GM12878 (cell line): ENCODE results near the gene CCDC57. TPM values are rescaled to one million over a fixed set of nuclear protein-coding genes. Genes with fewer than 3 reads are reported as not detected.

Source experiments
- ATAC-seq: fragments of 200-7000 bp; cut with Tn5 transposase; 3 replicates; pipeline ENCODE4 v1.9.1; 2020; ENCODE audit warnings: mild to moderate bottlenecking, moderate library complexity
- BruUV-seq: library from RNA; stranded (reverse); fragments of 400-500 nt; replicated peaks from 2 replicates; lab custom pipeline; 2021; lab: Mats Ljungman, UMichigan
- CTCF ChIA-PET: fragments of 300-600 bp; sonication (Branson Sonifier 250); formaldehyde crosslinking; extraction: SDS; loops from one replicate; lab custom pipeline; 2021; ENCODE audit warnings: inconsistent platforms; lab: Yijun Ruan, JAX
- POLR2A ChIA-PET: fragments of 350-600 bp; formaldehyde crosslinking; extraction: SDS; loops from one replicate; lab custom pipeline; 2021; ENCODE audit warnings: inconsistent platforms; lab: Charles Lee
- RAD21 ChIA-PET: fragments of 300-600 bp; sonication (Branson Sonifier 250); formaldehyde crosslinking; loops from one replicate; lab custom pipeline; 2023; ENCODE audit warnings: antibody characterized with exemption; ENCODE audit not compliant: unreplicated experiment; lab: Charles Lee
- SMC1A ChIA-PET: fragments of 300-600 bp; sonication (Branson Sonifier 250); formaldehyde crosslinking; loops from one replicate; lab custom pipeline; 2023; ENCODE audit not compliant: unreplicated experiment, uncharacterized antibody; lab: Charles Lee
- DNase-seq: peaks from one replicate; pipeline ENCODE4 v3.0.0-alpha.2; 2011; ENCODE audit warnings: low read depth, low spot score
- FAIRE-seq: peaks from 3 replicates; lab custom pipeline; 2011; peaks lifted over from hg19 to GRCh38; lab: Jason Lieb, UNC
- H2AFZ ChIP-seq: 2 replicates; pipeline ENCODE4 v1.6.0; 2011; ENCODE audit warnings: low read depth, low read length, control low read depth; ENCODE audit not compliant: control insufficient read depth
- H3K27ac ChIP-seq: 2 replicates; pipeline ENCODE4 v1.5.1; 2011; ENCODE audit warnings: control low read depth; ENCODE audit not compliant: control insufficient read depth, insufficient read depth
- H3K27me3 ChIP-seq, 2 experiments: replicated peaks in 1 of 2; 2 replicates each; pipeline versions ENCODE4 v1.6.0 to v1.6.1; 2011; ENCODE audit warnings: low read length in 1 of 2; ENCODE audit not compliant: control insufficient read depth in 2 of 2, insufficient read depth in 2 of 2
- H3K36me3 ChIP-seq, 2 experiments: 2 replicates each; pipeline ENCODE4 v1.5.1; 2011; ENCODE audit warnings: low read length in 1 of 2; ENCODE audit not compliant: control insufficient read depth in 2 of 2, insufficient read depth in 2 of 2
- H3K4me1 ChIP-seq: 2 replicates; pipeline ENCODE4 v1.6.1; 2011; ENCODE audit warnings: mild to moderate bottlenecking, low read length, moderate library complexity, mixed read lengths; ENCODE audit not compliant: control insufficient read depth, insufficient read depth
- H3K4me2 ChIP-seq: 2 replicates; pipeline ENCODE4 v1.6.0; 2011; ENCODE audit warnings: control low read depth; ENCODE audit not compliant: control insufficient read depth, insufficient read depth
- H3K4me3 ChIP-seq: fragments of 200-600 bp; sonication (generic); 2 replicates; pipeline ENCODE4 v1.5.1; 2016
- H3K79me2 ChIP-seq: 2 replicates; pipeline ENCODE4 v1.6.0; 2011; ENCODE audit warnings: low read length; ENCODE audit not compliant: control insufficient read depth, insufficient read depth
- H3K9ac ChIP-seq: 2 replicates; pipeline ENCODE4 v1.8.0; 2011; ENCODE audit warnings: low read length, control low read depth, mixed read lengths; ENCODE audit not compliant: control insufficient read depth, insufficient read depth
- H3K9me3 ChIP-seq: replicated peaks from 3 replicates; pipeline ENCODE4 v1.5.1; 2011; ENCODE audit warnings: mild to moderate bottlenecking, low read length; ENCODE audit not compliant: control insufficient read depth, insufficient read depth
- H4K20me1 ChIP-seq: 2 replicates; pipeline ENCODE4 v1.6.0; 2011; ENCODE audit not compliant: control insufficient read depth, insufficient read depth
- CEBPB ChIP-seq, 2 experiments: fragments of 150-350 bp in 1 of 2; IDR thresholded peaks; 2 replicates each; pipeline ENCODE4 v1.6.1; 2012 to 2014; ENCODE audit warnings: low read depth in 2 of 2, low read length in 2 of 2, borderline replicate concordance in 1 of 2, inconsistent platforms in 1 of 2
- CHD2 ChIP-seq: IDR thresholded peaks from 2 replicates; pipeline ENCODE4 v1.6.1; 2011; ENCODE audit warnings: low read depth, low read length, improper control_type of control experiment, borderline replicate concordance
- CHD4 ChIP-seq: fragments of 200-600 bp; sonication (generic); IDR thresholded peaks from 2 replicates; pipeline ENCODE4 v1.6.1; 2016; ENCODE audit warnings: mild to moderate bottlenecking
- ELK1 ChIP-seq: IDR thresholded peaks from 2 replicates; pipeline ENCODE4 v1.6.1; 2012; ENCODE audit warnings: low read depth, low read length, improper control_type of control experiment
- HSF1 ChIP-seq: fragments of 150-350 bp; IDR thresholded peaks from 2 replicates; pipeline ENCODE4 v1.6.1; 2014; ENCODE audit warnings: mild to moderate bottlenecking, low read depth, low read length
- KDM1A ChIP-seq: fragments of 200-600 bp; sonication (generic); IDR thresholded peaks from 2 replicates; pipeline ENCODE4 v1.6.1; 2016; ENCODE audit warnings: borderline replicate concordance
- NKRF ChIP-seq: fragments of 450-650 bp; conservative IDR thresholded peaks from 2 replicates; pipeline ENCODE4 v1.6.1; 2017; ENCODE audit warnings: mild to moderate bottlenecking, moderate library complexity
- NR2C2 ChIP-seq: IDR thresholded peaks from 2 replicates; pipeline ENCODE4 v1.6.1; 2011; ENCODE audit warnings: borderline replicate concordance, low read depth; ENCODE audit not compliant: control insufficient read depth, insufficient read length
- RAD21 ChIP-seq: IDR thresholded peaks from 2 replicates; pipeline ENCODE4 v1.6.1; 2011; ENCODE audit warnings: mild to moderate bottlenecking, low read depth, low read length, moderate library complexity; ENCODE audit not compliant: insufficient read depth
- RB1 ChIP-seq: fragments of 450-650 bp; formaldehyde crosslinking; IDR thresholded peaks from 2 replicates; pipeline ENCODE4 v1.6.1; 2017; ENCODE audit warnings: mild to moderate bottlenecking, borderline replicate concordance
- ZNF217 ChIP-seq: fragments of 450-650 bp; IDR thresholded peaks from 2 replicates; pipeline ENCODE4 v1.6.1; 2017; ENCODE audit warnings: antibody characterized with exemption, mild to moderate bottlenecking
- ZNF622 ChIP-seq: fragments of 450-650 bp; IDR thresholded peaks from 2 replicates; pipeline ENCODE4 v1.6.1; 2017; ENCODE audit warnings: mild to moderate bottlenecking, inconsistent platforms
- WGBS: methylation state at CpG from one replicate; pipeline ENCODE4 v1.1.6; 2016; ENCODE audit warnings: low lambda C conversion rate; ENCODE audit not compliant: insufficient replicate concordance, insufficient coverage; ENCODE audit errors: missing lambda C conversion rate; 5-methylcytosine and 5-hydroxymethylcytosine counted together
- in situ Hi-C: fragments of 300-500 bp; cut with MboI; formaldehyde crosslinking; loops from 9 replicates; pipeline ENCODE4 v1.14.3; 2018; ENCODE audit warnings: mixed read lengths
- intact Hi-C: fragments of 100-400 bp; cut with micrococcal nuclease; formaldehyde crosslinking; loops from one replicate; pipeline ENCODE4 v1.14.2; 2022; ENCODE audit not compliant: unreplicated experiment
- polyA plus RNA-seq, 11 experiments: library from polyadenylated mRNA; depleted of rRNA in 4 of 11; unstranded in 6 of 11; stranded (reverse) in 5 of 11; fragments of >200 nt; fragmentation: Nextera tagmentation in 4 of 11; fragmentation: Illumina TruSeq in 1 of 11; extraction: Ambion mirVana in 4 of 11; extraction: Trizol in 1 of 11; gene quantifications; 1 replicate in 1 of 11; 2 replicates in 10 of 11; pipeline versions ENCODE4 v1.2.1 to v1.2.3, GENCODE V29; 2011 to 2016; ENCODE audit warnings: inconsistent platforms in 2 of 11, missing spikeins in 2 of 11, low read depth in 1 of 11
- total RNA-seq, 4 experiments: library from RNA; depleted of rRNA in 3 of 4; stranded (reverse); fragments of >200 nt in 3 of 4; fragmentation: Illumina TruSeq in 1 of 4; extraction: Trizol in 1 of 4; gene quantifications; 2 replicates each; pipeline versions ENCODE4 v1.2.1 to v1.2.3, GENCODE V29; 2013 to 2021
- TF ChIP-seq, protein P1 (sequence below): IDR thresholded peaks from 2 replicates; pipeline ENCODE4 v1.6.1; 2012; ENCODE audit warnings: low read depth, low read length, improper control_type of control experiment
- TF ChIP-seq, protein P2 (sequence below), 3 experiments: IDR thresholded peaks in 2 of 3; conservative IDR thresholded peaks in 1 of 3; 2 replicates each; pipeline ENCODE4 v1.5.1; 2011; ENCODE audit warnings: low read depth in 3 of 3, low read length in 3 of 3, mild to moderate bottlenecking in 3 of 3, control low read depth in 2 of 3, moderate library complexity in 2 of 3, inconsistent platforms in 1 of 3, mixed read lengths in 1 of 3; ENCODE audit not compliant: control insufficient read depth in 2 of 3, insufficient read depth in 1 of 3; ENCODE audit errors: extremely low read depth in 1 of 3

The CCDC57 gene
- total and polyA plus RNA-seq, 10 of the 15 experiments (the other 5 are each of a cell fraction or from before 2014, with no cell fraction given) = 5.4 to 123 (median 45.8) TPM

- BruUV-seq = no TSS peak
- in situ Hi-C loops (no loop called here), intact Hi-C loops (no loop called here)
- ChIA-PET CTCF (interaction anchor here (0.6 to 1.4 kb wide), 3 partner anchors 11 to 145 kb away, joined by 3 to 4 read pairs (median 3); no protein-coding TSS in a partner anchor), SMC1A (no interaction called here), POLR2A (no interaction called here), RAD21 (no interaction called here)
- Histone ChIP-seq H3K27ac (no peak overlapping the region), H3K9me3 (no peaks in the 10 kb centered on the region), H3K4me1 (no peaks in the 10 kb centered on the region), H3K4me3 (no peak overlapping the region), H3K9ac (no peak overlapping the region), H3K79me2 (no peaks in the 10 kb centered on the region), H3K27me3 (no peaks in the 10 kb centered on the region), H3K36me3 (peaks cover 0 to 1% of the 10 kb centered on the region in 2 experiments; a peak in 2 of 4 replicates), H4K20me1 (no peaks in the 10 kb centered on the region), H3K4me2 (no peak overlapping the region), H2AFZ (no peak overlapping the region)
- WGBS = 96% methylated on average over 3 of the region's 3 CpGs
- FAIRE-seq (no peak), ATAC-seq (no peak), DNase-seq (no peak)
- TF ChIP-seq CHD2 (no peak), ZNF622 (no peak), NKRF (no peak), NR2C2 (no peak), CEBPB (IDR thresholded peaks at IDR 0.05; ENCODE audit: borderline replicate concordance in 1 of 2, low read depth in 2 of 2, low read length in 2 of 2) (no peak), HSF1 (no peak), CHD4 (no peak), RB1 (no peak), KDM1A (no peak), ZNF217 (no peak), RAD21 (no peak), ELK1 (no peak)
- TF ChIP-seq, protein P1, sequence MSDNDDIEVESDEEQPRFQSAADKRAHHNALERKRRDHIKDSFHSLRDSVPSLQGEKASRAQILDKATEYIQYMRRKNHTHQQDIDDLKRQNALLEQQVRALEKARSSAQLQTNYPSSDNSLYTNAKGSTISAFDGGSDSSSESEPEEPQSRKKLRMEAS = no peak
- TF ChIP-seq, protein P2, sequence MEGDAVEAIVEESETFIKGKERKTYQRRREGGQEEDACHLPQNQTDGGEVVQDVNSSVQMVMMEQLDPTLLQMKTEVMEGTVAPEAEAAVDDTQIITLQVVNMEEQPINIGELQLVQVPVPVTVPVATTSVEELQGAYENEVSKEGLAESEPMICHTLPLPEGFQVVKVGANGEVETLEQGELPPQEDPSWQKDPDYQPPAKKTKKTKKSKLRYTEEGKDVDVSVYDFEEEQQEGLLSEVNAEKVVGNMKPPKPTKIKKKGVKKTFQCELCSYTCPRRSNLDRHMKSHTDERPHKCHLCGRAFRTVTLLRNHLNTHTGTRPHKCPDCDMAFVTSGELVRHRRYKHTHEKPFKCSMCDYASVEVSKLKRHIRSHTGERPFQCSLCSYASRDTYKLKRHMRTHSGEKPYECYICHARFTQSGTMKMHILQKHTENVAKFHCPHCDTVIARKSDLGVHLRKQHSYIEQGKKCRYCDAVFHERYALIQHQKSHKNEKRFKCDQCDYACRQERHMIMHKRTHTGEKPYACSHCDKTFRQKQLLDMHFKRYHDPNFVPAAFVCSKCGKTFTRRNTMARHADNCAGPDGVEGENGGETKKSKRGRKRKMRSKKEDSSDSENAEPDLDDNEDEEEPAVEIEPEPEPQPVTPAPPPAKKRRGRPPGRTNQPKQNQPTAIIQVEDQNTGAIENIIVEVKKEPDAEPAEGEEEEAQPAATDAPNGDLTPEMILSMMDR (IDR thresholded peaks at IDR 0.05 in 2 of 3, conservative IDR thresholded peaks at IDR 0.05 in 1 of 3; ENCODE audit: control insufficient read depth in 2 of 3, extremely low read depth in 1 of 3, insufficient read depth in 1 of 3, low read depth in 3 of 3, low read length in 3 of 3) = no peak
Observed at GRCh38 chr17:82164853-82165252, 47.8 kb downstream of the CCDC57 start.
